HUES64 (cell line): ENCODE measurements around the gene SYTL1.
"Not testable (repeated sequence)": the region's sequence is repeated elsewhere in the genome, so short reads cannot be mapped to it uniquely, and the experiment has no call there.

Experiments used
- H3K27ac ChIP-seq: 2 replicates; pipeline ENCODE4 v1.7.0; 2013; ENCODE audit warnings: low read depth, low read length, inconsistent platforms
- H3K27me3 ChIP-seq: 2 replicates; pipeline ENCODE4 v1.6.1; 2013; ENCODE audit warnings: mild to moderate bottlenecking, low read length; ENCODE audit not compliant: insufficient read depth
- H3K36me3 ChIP-seq: 2 replicates; pipeline ENCODE4 v1.6.1; 2013; ENCODE audit warnings: mild to moderate bottlenecking, low read length; ENCODE audit not compliant: insufficient read depth
- H3K4me1 ChIP-seq: 2 replicates; pipeline ENCODE4 v1.6.1; 2013; ENCODE audit warnings: mild to moderate bottlenecking, low read length, moderate library complexity; ENCODE audit not compliant: insufficient read depth
- H3K4me3 ChIP-seq: 2 replicates; pipeline ENCODE4 v1.5.1; 2013; ENCODE audit warnings: mild to moderate bottlenecking, low read length, moderate library complexity
- H3K9ac ChIP-seq: 2 replicates; pipeline ENCODE4 v1.6.1; 2013; ENCODE audit warnings: mild to moderate bottlenecking, low read depth, low read length
- H3K9me3 ChIP-seq: 2 replicates; pipeline ENCODE4 v1.6.1; 2013; ENCODE audit warnings: low read depth, low read length; ENCODE audit not compliant: insufficient read depth
- WGBS: fragments of 150-250, 120-280 bp; methylation state at CpG from one replicate; pipeline ENCODE4 v1.1.7; 2013; ENCODE audit warnings: missing lambda C conversion rate; 5-methylcytosine and 5-hydroxymethylcytosine counted together

SYTL1 gene

GRCh38 chr1:27380224-27380623, 38.4 kb downstream of the SYTL1 start:
- Histone ChIP-seq H3K27me3 (peaks cover 15% of the 10 kb centered on the region), H3K4me1 (no peaks in the 10 kb centered on the region), H3K9me3 (no peaks in the 10 kb centered on the region), H3K4me3 (no peak overlapping the region), H3K27ac (no peak overlapping the region), H3K36me3 (no peaks in the 10 kb centered on the region), H3K9ac (no peak overlapping the region)
- 91% methylated on average over 4 of the region's 4 CpGs for WGBS

GRCh38 chr1:27380766-27381733, 39.2 kb downstream of the SYTL1 start:
- Histone ChIP-seq H3K27ac (no peak overlapping the region), H3K9ac (no peak overlapping the region), H3K4me1 (no peaks in the 10 kb centered on the region), H3K27me3 (peaks cover 15% of the 10 kb centered on the region), H3K36me3 (no peaks in the 10 kb centered on the region), H3K4me3 (no peak overlapping the region), H3K9me3 (no peaks in the 10 kb centered on the region)
- 91% methylated on average over 12 of the region's 12 CpGs for WGBS

- Histone ChIP-seq H3K4me1 (no peaks in the 10 kb centered on the region), H3K27ac (no peak overlapping the region), H3K9ac (no peak overlapping the region), H3K4me3 (no peak overlapping the region), H3K36me3 (no peaks in the 10 kb centered on the region), H3K27me3 (peaks cover 15% of the 10 kb centered on the region), H3K9me3 (no peaks in the 10 kb centered on the region)
- 80% methylated on average over 13 of the region's 18 CpGs for WGBS
Observed at GRCh38 chr1:27381969-27382762, 40.3 kb downstream of the SYTL1 start.

- 8% methylated on average over 43 of the region's 43 CpGs for WGBS
- no peak within 1 kb of the TSS for H3K27ac ChIP-seq
- H3K4me3 ChIP-seq, result peak within 1 kb of the TSS; percentile 58
- no peaks in the 10 kb centered on the region for H3K9me3 ChIP-seq
- no peaks in the 10 kb centered on the region for H3K4me1 ChIP-seq
- H3K36me3 ChIP-seq, result no peaks in the 10 kb centered on the region
- peaks cover 15% of the 10 kb centered on the region for H3K27me3 ChIP-seq
- H3K9ac ChIP-seq, result peak within 1 kb of the TSS; percentile 67
Observed at GRCh38 chr1:27383039-27383605, 41.3 kb downstream of the SYTL1 start, which contains the start of gene CD164L2. Gene CD164L2, minus strand, starts transcription at chr1:27383333. Its CDS starts 94 bp downstream, at chr1:27383239.

GRCh38 chr1:27383661-27384060, 41.8 kb downstream of the SYTL1 start:
- peaks cover 15% of the 10 kb centered on the region for H3K27me3 ChIP-seq
- H3K27ac ChIP-seq, result no peak overlapping the region
- no peaks in the 10 kb centered on the region for H3K4me1 ChIP-seq
- H3K9ac ChIP-seq, result no peak overlapping the region
- H3K36me3 ChIP-seq, result no peaks in the 10 kb centered on the region
- no peaks in the 10 kb centered on the region for H3K9me3 ChIP-seq
- H3K4me3 ChIP-seq, result no peak overlapping the region
- WGBS, result 87% methylated on average over 13 of the region's 13 CpGs

GRCh38 chr1:27384797-27385196, 43.0 kb downstream of the SYTL1 start:
- WGBS, result 100% methylated on average over 2 of the region's 3 CpGs
- H3K27ac ChIP-seq, result not testable (repeated sequence)

GRCh38 chr1:27388337-27389005, 46.6 kb downstream of the SYTL1 start:
- no peak overlapping the region for H3K4me3 ChIP-seq
- no peaks in the 10 kb centered on the region for H3K36me3 ChIP-seq
- no peaks in the 10 kb centered on the region; the same call in 1 of the 2 replicates for H3K4me1 ChIP-seq
- no peak overlapping the region for H3K27ac ChIP-seq
- H3K27me3 ChIP-seq, result no peaks in the 10 kb centered on the region
- WGBS, result 41% methylated on average over 5 of the region's 5 CpGs
- H3K9ac ChIP-seq, result no peak overlapping the region
- H3K9me3 ChIP-seq, result no peaks in the 10 kb centered on the region

More at GRCh38 chr1:27384797-27385196, 43.0 kb downstream of the SYTL1 start:
- not testable (repeated sequence) for H3K9ac ChIP-seq, H3K4me1 ChIP-seq, H3K36me3 ChIP-seq, H3K9me3 ChIP-seq, H3K4me3 ChIP-seq
- peaks cover 15% of the 10 kb centered on the region for H3K27me3 ChIP-seq

- H3K9me3 ChIP-seq, result no peaks in the 10 kb centered on the region
- H3K9ac ChIP-seq, result no peak overlapping the region
- H3K27me3 ChIP-seq, result no peaks in the 10 kb centered on the region
- 43% methylated on average over 13 of the region's 13 CpGs for WGBS
- H3K4me3 ChIP-seq, result peak overlapping the region; percentile 84
- no peaks in the 10 kb centered on the region; the same call in 1 of the 2 replicates for H3K4me1 ChIP-seq
- no peaks in the 10 kb centered on the region for H3K36me3 ChIP-seq
- no peak overlapping the region for H3K27ac ChIP-seq
Observed at GRCh38 chr1:27391511-27392095, 49.8 kb downstream of the SYTL1 start.

- H3K4me1 ChIP-seq, result no peaks in the 10 kb centered on the region; the same call in 1 of the 2 replicates
- H3K27me3 ChIP-seq, result no peaks in the 10 kb centered on the region
- peak within 1 kb of the TSS; percentile 89 for H3K9ac ChIP-seq
- no peaks in the 10 kb centered on the region for H3K9me3 ChIP-seq
- H3K27ac ChIP-seq, result peak within 1 kb of the TSS; percentile 73; the same call in 1 of the 2 replicates
- peak within 1 kb of the TSS; percentile 84 for H3K4me3 ChIP-seq
- H3K36me3 ChIP-seq, result no peaks in the 10 kb centered on the region
- 4% methylated on average over 69 of the region's 69 CpGs for WGBS
Observed at GRCh38 chr1:27392096-27392777, 50.4 kb downstream of the SYTL1 start, which contains the start of gene GPR3. Gene GPR3, plus strand, starts transcription at chr1:27392622. Its CDS starts 1,177 bp downstream, at chr1:27393799.
